Liver (tissue), 3 donors: ENCODE data around the gene MAP1S.

Experiments used
- CTCF ChIP-seq: fragments of 150-350 bp; IDR thresholded peaks from 2 replicates; pipeline ENCODE4 v1.5.1; 2017; ENCODE audit warnings: improper control_type of control experiment, low read depth, low read length; ENCODE audit not compliant: missing input control
- FOXA1 ChIP-seq: IDR thresholded peaks from 2 replicates; pipeline ENCODE4 v1.6.1; 2016; ENCODE audit warnings: antibody characterized with exemption
- RAD21 ChIP-seq, 2 donors: IDR thresholded peaks; 2 replicates each; pipeline ENCODE4 v1.6.1; 2016; ENCODE audit warnings: antibody characterized with exemption in 2 of 2, mild to moderate bottlenecking in 2 of 2
- TAF1 ChIP-seq: conservative IDR thresholded peaks from 2 replicates; pipeline ENCODE4 v1.6.1; 2016; ENCODE audit warnings: antibody characterized with exemption, mild to moderate bottlenecking
- TF ChIP-seq, protein P1 (sequence below): IDR thresholded peaks from 2 replicates; pipeline ENCODE4 v1.6.1; 2016; ENCODE audit warnings: antibody characterized with exemption
- TF ChIP-seq, protein P2 (sequence below): IDR thresholded peaks from 2 replicates; pipeline ENCODE4 v1.6.1; 2016; ENCODE audit warnings: antibody characterized with exemption, mild to moderate bottlenecking
- TF ChIP-seq, protein P3 (sequence below): IDR thresholded peaks from 2 replicates; pipeline ENCODE4 v1.6.1; 2016; ENCODE audit warnings: antibody characterized with exemption
- TF ChIP-seq, protein P4 (sequence below): IDR thresholded peaks from 2 replicates; pipeline ENCODE4 v1.6.1; 2016; ENCODE audit warnings: antibody characterized with exemption
- donor health status: healthy.
- donor health status: healthy.

DNA sequence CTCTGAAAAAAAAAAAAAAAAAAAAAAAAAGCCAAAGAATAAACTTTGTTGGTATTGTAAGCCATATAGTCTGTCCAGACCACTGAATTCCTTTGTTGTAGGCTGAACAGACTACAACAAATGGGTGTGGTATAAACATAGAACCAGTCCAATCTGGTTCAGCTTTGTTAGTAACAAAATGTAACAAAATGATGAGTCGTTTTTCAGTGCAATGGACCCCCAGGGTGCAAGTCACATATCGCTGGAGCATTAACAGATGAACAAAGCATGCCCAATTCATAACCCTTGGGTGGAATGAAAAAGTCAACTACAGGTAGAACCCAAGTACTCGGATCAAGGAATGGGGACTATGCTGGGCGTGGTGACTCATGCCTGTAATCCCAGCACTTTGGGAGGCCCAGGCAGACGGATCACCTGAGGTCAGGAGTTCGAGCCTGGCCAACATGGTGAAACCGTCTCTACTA lies 18.4 kb downstream of the MAP1S start:
- TF ChIP-seq CTCF (no peak), RAD21 (IDR thresholded peaks at IDR 0.05) (no peak), FOXA1 (no peak), TAF1 (no peak)
- TF ChIP-seq, protein P1, sequence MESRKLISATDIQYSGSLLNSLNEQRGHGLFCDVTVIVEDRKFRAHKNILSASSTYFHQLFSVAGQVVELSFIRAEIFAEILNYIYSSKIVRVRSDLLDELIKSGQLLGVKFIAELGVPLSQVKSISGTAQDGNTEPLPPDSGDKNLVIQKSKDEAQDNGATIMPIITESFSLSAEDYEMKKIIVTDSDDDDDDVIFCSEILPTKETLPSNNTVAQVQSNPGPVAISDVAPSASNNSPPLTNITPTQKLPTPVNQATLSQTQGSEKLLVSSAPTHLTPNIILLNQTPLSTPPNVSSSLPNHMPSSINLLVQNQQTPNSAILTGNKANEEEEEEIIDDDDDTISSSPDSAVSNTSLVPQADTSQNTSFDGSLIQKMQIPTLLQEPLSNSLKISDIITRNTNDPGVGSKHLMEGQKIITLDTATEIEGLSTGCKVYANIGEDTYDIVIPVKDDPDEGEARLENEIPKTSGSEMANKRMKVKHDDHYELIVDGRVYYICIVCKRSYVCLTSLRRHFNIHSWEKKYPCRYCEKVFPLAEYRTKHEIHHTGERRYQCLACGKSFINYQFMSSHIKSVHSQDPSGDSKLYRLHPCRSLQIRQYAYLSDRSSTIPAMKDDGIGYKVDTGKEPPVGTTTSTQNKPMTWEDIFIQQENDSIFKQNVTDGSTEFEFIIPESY, result no peak
- TF ChIP-seq, protein P2, sequence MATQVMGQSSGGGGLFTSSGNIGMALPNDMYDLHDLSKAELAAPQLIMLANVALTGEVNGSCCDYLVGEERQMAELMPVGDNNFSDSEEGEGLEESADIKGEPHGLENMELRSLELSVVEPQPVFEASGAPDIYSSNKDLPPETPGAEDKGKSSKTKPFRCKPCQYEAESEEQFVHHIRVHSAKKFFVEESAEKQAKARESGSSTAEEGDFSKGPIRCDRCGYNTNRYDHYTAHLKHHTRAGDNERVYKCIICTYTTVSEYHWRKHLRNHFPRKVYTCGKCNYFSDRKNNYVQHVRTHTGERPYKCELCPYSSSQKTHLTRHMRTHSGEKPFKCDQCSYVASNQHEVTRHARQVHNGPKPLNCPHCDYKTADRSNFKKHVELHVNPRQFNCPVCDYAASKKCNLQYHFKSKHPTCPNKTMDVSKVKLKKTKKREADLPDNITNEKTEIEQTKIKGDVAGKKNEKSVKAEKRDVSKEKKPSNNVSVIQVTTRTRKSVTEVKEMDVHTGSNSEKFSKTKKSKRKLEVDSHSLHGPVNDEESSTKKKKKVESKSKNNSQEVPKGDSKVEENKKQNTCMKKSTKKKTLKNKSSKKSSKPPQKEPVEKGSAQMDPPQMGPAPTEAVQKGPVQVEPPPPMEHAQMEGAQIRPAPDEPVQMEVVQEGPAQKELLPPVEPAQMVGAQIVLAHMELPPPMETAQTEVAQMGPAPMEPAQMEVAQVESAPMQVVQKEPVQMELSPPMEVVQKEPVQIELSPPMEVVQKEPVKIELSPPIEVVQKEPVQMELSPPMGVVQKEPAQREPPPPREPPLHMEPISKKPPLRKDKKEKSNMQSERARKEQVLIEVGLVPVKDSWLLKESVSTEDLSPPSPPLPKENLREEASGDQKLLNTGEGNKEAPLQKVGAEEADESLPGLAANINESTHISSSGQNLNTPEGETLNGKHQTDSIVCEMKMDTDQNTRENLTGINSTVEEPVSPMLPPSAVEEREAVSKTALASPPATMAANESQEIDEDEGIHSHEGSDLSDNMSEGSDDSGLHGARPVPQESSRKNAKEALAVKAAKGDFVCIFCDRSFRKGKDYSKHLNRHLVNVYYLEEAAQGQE, result no peak
- TF ChIP-seq, protein P3, sequence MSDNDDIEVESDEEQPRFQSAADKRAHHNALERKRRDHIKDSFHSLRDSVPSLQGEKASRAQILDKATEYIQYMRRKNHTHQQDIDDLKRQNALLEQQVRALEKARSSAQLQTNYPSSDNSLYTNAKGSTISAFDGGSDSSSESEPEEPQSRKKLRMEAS, result no peak
- TF ChIP-seq, protein P4, sequence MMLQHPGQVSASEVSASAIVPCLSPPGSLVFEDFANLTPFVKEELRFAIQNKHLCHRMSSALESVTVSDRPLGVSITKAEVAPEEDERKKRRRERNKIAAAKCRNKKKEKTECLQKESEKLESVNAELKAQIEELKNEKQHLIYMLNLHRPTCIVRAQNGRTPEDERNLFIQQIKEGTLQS, result no peak
